ENCODE results near the gene SCARF2. TPM values are rescaled to one million over a fixed set of nuclear protein-coding genes. Genes with fewer than 3 reads are reported as not detected.

The SCARF2 gene
- total and polyA plus RNA-seq, 2 donors (not counting 1 experiment from before 2014, with no cell fraction given): 0.86 to 1.3 TPM

DNA sequence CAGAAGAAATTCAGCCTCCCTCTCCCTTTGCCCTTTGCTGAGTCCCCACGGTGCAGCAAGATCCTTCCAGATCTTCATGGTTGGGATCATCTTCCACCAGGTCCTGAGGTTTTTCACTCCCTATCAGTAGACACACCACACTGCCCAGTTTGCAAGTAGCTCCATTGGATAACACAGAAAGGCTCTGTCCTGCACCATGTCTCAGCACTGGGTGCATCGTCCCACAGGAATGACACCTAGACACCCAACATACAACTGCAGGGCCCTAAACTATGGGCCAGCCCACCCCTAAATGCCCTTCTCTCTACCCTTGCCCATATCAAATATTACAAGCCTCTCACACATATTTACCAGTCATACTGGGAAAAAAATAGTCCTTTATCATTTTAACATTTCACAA is 48.6 kb upstream of the SCARF2 start:
- Histone ChIP-seq H3K4me3 (ENCODE audit: control extremely low read depth in 1 of 5, extremely low read depth in 1 of 5, insufficient read depth in 1 of 5, low read depth in 2 of 5, low read length in 4 of 5) (no peak overlapping the region), H3K27ac (ENCODE audit: low read length in 2 of 2) (no peak overlapping the region), H3K9me3 (ENCODE audit: control extremely low read depth in 1 of 3, control insufficient read depth in 2 of 3, insufficient read depth in 1 of 3, low read length in 2 of 3) (no peaks in the 10 kb centered on the region), H3K4me2 (replicated peaks; ENCODE audit: low read depth, low read length, poor library complexity, severe bottlenecking) (no peak overlapping the region), H3K4me1 (ENCODE audit: control insufficient read depth in 2 of 2, insufficient read depth in 2 of 2, low read length in 2 of 2) (no peaks in the 10 kb centered on the region), H3K27me3 (replicated peaks in 1 of 4; ENCODE audit: control extremely low read depth in 1 of 4, control insufficient read depth in 3 of 4, insufficient read depth in 4 of 4, low read length in 3 of 4) (no peaks in the 10 kb centered on the region), H4K20me1 (ENCODE audit: control insufficient read depth, insufficient read depth, low read length, poor library complexity, severe bottlenecking) (peaks cover 39% of the 10 kb centered on the region), H3K79me2 (ENCODE audit: control insufficient read depth, insufficient read depth, low read length) (peaks cover 36% of the 10 kb centered on the region), H3K9ac (ENCODE audit: low read length) (no peak overlapping the region), H3K36me3 (replicated peaks in 1 of 2; ENCODE audit: control extremely low read depth in 1 of 2, control insufficient read depth in 1 of 2, extremely low read depth in 1 of 2, insufficient read depth in 2 of 2, low read length in 1 of 2) (peaks cover 5 to 25% of the 10 kb centered on the region in 2 experiments), H2AFZ (ENCODE audit: insufficient read depth, low read depth, low read length, poor library complexity, severe bottlenecking) (no peak overlapping the region)
- DNase-seq (no peak), ATAC-seq (ENCODE audit: low read depth) (no peak)
- TF ChIP-seq EZH2 (IDR thresholded peaks at IDR 0.05; ENCODE audit: borderline replicate concordance, insufficient read depth, low read depth, low read length, poor library complexity, severe bottlenecking): no peak
- TF ChIP-seq, protein P1, sequence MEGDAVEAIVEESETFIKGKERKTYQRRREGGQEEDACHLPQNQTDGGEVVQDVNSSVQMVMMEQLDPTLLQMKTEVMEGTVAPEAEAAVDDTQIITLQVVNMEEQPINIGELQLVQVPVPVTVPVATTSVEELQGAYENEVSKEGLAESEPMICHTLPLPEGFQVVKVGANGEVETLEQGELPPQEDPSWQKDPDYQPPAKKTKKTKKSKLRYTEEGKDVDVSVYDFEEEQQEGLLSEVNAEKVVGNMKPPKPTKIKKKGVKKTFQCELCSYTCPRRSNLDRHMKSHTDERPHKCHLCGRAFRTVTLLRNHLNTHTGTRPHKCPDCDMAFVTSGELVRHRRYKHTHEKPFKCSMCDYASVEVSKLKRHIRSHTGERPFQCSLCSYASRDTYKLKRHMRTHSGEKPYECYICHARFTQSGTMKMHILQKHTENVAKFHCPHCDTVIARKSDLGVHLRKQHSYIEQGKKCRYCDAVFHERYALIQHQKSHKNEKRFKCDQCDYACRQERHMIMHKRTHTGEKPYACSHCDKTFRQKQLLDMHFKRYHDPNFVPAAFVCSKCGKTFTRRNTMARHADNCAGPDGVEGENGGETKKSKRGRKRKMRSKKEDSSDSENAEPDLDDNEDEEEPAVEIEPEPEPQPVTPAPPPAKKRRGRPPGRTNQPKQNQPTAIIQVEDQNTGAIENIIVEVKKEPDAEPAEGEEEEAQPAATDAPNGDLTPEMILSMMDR (IDR thresholded peaks at IDR 0.05): no peak
- ChIA-PET POLR2A (no interaction called here), CTCF (interaction anchor here (0.6 kb wide), 1 partner anchor 69 kb away, joined by 4 read pairs; no protein-coding TSS in a partner anchor)
- intact Hi-C loops (cut with micrococcal nuclease): no loop called here
- Mint-ChIP-seq H3K4me1 (peaks cover 22% of the 10 kb centered on the region), H3K4me3 (no peak overlapping the region), H3K27me3 (no peaks in the 10 kb centered on the region), H3K27ac (no peak overlapping the region), H3K9me3 (ENCODE audit: insufficient read depth) (no peaks in the 10 kb centered on the region)
- 100% methylated on average over 2 of the region's 2 CpGs for WGBS (ENCODE audit: insufficient coverage)

DNA sequence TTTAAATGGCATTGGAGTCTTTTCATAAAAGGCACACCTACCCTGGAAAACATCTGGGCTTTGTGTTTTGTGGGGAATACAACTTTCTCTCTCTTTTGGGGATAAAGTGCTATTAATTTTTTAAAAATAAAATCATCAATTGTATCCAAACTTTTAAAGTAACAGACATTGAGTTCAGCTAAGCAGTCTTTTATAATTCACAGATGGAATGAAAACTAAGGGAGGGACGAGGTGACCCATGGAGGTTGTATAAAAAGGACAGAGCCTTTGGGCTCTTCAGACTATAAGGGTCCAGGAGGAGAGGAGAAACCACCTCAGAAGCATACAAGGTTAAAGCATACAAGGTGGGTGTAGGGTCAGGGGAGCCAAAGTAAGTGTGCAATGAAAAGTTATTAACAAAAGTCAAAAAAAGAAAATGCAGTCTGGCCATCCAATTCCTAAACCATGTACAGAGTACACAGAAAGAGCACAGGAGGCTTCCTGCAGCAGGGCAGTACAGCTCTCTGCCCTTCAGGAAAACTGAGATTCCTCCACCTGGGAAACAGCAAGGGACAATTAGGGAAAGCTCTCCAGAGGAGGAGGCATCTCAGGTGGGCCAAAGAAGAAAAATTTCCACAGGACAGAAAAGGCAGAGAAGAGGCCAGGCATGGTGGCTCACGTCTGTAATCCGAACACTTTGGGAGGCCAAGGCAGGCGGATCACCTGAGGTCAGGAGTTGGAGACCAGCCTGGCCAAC is 47.5 kb upstream of the SCARF2 start:
- no peak overlapping the region for H3K27ac Mint-ChIP-seq
- Histone ChIP-seq H3K9me3 (ENCODE audit: control extremely low read depth in 1 of 3, control insufficient read depth in 2 of 3, insufficient read depth in 1 of 3, low read length in 2 of 3) (no peaks in the 10 kb centered on the region), H3K27me3 (replicated peaks in 1 of 4; ENCODE audit: control extremely low read depth in 1 of 4, control insufficient read depth in 3 of 4, insufficient read depth in 4 of 4, low read length in 3 of 4) (no peaks in the 10 kb centered on the region), H3K9ac (ENCODE audit: low read length) (no peak overlapping the region), H3K4me2 (replicated peaks; ENCODE audit: low read depth, low read length, poor library complexity, severe bottlenecking) (no peak overlapping the region), H3K79me2 (ENCODE audit: control insufficient read depth, insufficient read depth, low read length) (peaks cover 26% of the 10 kb centered on the region), H3K36me3 (replicated peaks in 1 of 2; ENCODE audit: control extremely low read depth in 1 of 2, control insufficient read depth in 1 of 2, extremely low read depth in 1 of 2, insufficient read depth in 2 of 2, low read length in 1 of 2) (peaks cover 5 to 25% of the 10 kb centered on the region in 2 experiments), H3K27ac (ENCODE audit: low read length in 2 of 2) (no peak overlapping the region), H4K20me1 (ENCODE audit: control insufficient read depth, insufficient read depth, low read length, poor library complexity, severe bottlenecking) (peaks cover 36% of the 10 kb centered on the region), H3K4me3 (ENCODE audit: control extremely low read depth in 1 of 5, extremely low read depth in 1 of 5, insufficient read depth in 1 of 5, low read depth in 2 of 5, low read length in 4 of 5) (no peak overlapping the region), H2AFZ (ENCODE audit: insufficient read depth, low read depth, low read length, poor library complexity, severe bottlenecking) (no peak overlapping the region), H3K4me1 (ENCODE audit: control insufficient read depth in 2 of 2, insufficient read depth in 2 of 2, low read length in 2 of 2) (no peaks in the 10 kb centered on the region)
- no peaks in the 10 kb centered on the region for H3K27me3 Mint-ChIP-seq
- POLR2A ChIA-PET: no interaction called here
- intact Hi-C loops (cut with micrococcal nuclease): no loop called here
- ATAC-seq (ENCODE audit: low read depth): no peak
- 100% methylated on average over 3 of the region's 4 CpGs for WGBS (ENCODE audit: insufficient coverage)
- no peaks in the 10 kb centered on the region for H3K9me3 Mint-ChIP-seq (ENCODE audit: insufficient read depth)
- no peak for DNase-seq
- CTCF ChIA-PET: interaction anchor here (2.1 kb wide), 1 partner anchor 21 kb away, joined by 10 read pairs; no protein-coding TSS in a partner anchor
- no peak overlapping the region for H3K4me3 Mint-ChIP-seq
- H3K4me1 Mint-ChIP-seq: peaks cover 15% of the 10 kb centered on the region
- TF ChIP-seq, protein P1 (IDR thresholded peaks at IDR 0.05): no peak
- TF ChIP-seq EZH2 (IDR thresholded peaks at IDR 0.05; ENCODE audit: borderline replicate concordance, insufficient read depth, low read depth, low read length, poor library complexity, severe bottlenecking): no peak

All from B cell (primary cell).